Measurements from ENCODE around the gene LATS1. TPM values are rescaled to one million over a fixed set of nuclear protein-coding genes. Genes with fewer than 3 reads are reported as not detected.

Gene LATS1
- total RNA-seq, 1 experiment from 2014 or later: 25.1 TPM

- Mint-ChIP-seq H3K36me3 (ENCODE audit: insufficient read depth in 1 of 3, low read depth in 3 of 3) (peaks cover 17 to 36% (median 28%) of the 10 kb centered on the region in 3 experiments), H3K4me3 (no peak overlapping the region), H3K9me3 (peaks cover 4 to 7% of the 10 kb centered on the region in 2 experiments; a peak in 4 of 5 replicates), H3K27ac (no peak overlapping the region), H3K4me1 (no peaks in the 10 kb centered on the region), H3K27me3 (ENCODE audit: low read depth) (no peaks in the 10 kb centered on the region)
- Histone ChIP-seq H3K14ac (ENCODE audit: insufficient read depth, low read length) (no peak overlapping the region), H3K27ac (ENCODE audit: insufficient read length, low read depth, low read length) (no peak overlapping the region), H3K4me2 (ENCODE audit: insufficient read depth, insufficient read length, low read length) (no peak overlapping the region), H3K79me1 (ENCODE audit: insufficient read depth, low read depth, low read length, poor library complexity, severe bottlenecking) (no peaks in the 10 kb centered on the region), H3K18ac (ENCODE audit: insufficient read length, low read depth, low read length) (no peak overlapping the region), H2AFZ (ENCODE audit: low read length) (no peak overlapping the region), H2BK5ac (ENCODE audit: insufficient read length, low read length) (no peak overlapping the region), H2AK5ac (ENCODE audit: insufficient read length, low read length) (no peak overlapping the region), H3K56ac (ENCODE audit: insufficient read length, low read depth, low read length) (no peak overlapping the region), H3K23ac (ENCODE audit: insufficient read length, low read depth, low read length) (no peak overlapping the region), H3K27me3 (ENCODE audit: insufficient read depth, low read length) (no peaks in the 10 kb centered on the region), H3K9me3 (ENCODE audit: control insufficient read depth, low read depth, low read length) (no peaks in the 10 kb centered on the region), H2BK12ac (ENCODE audit: insufficient read length, low read depth, low read length) (no peak overlapping the region), H4K20me1 (ENCODE audit: control insufficient read depth, insufficient read depth, insufficient read length) (no peaks in the 10 kb centered on the region), H4K8ac (replicated peaks; ENCODE audit: insufficient read length, low read depth, low read length) (no peak overlapping the region), H2BK20ac (ENCODE audit: low read depth, low read length, poor library complexity, severe bottlenecking) (no peak overlapping the region), H3T11ph (ENCODE audit: low read length) (no peak overlapping the region), H4K5ac (ENCODE audit: insufficient read length, low read depth, low read length) (no peak overlapping the region), H2BK15ac (ENCODE audit: low read depth, low read length) (no peak overlapping the region), H2BK120ac (ENCODE audit: low read depth, low read length, poor library complexity, severe bottlenecking) (no peak overlapping the region), H3K23me2 (ENCODE audit: insufficient read length, low read depth, low read length, poor library complexity, severe bottlenecking) (no peaks in the 10 kb centered on the region), H3K79me2 (ENCODE audit: insufficient read depth, low read length) (peaks cover 2% of the 10 kb centered on the region; the same call in 1 of the 2 replicates), H4K91ac (ENCODE audit: insufficient read length, low read depth, low read length) (no peak overlapping the region), H3K4ac (ENCODE audit: low read depth, low read length) (no peak overlapping the region), H3K4me1 (ENCODE audit: insufficient read depth, low read length) (no peaks in the 10 kb centered on the region), H3K9ac (ENCODE audit: extremely low read depth, insufficient read length, low read length) (no peak overlapping the region)
- no peak for TF ChIP-seq CTCF (conservative IDR thresholded peaks at IDR 0.05)
- DNase-seq: no peak
- no CpG with 5 or more reads among the region's 3 CpGs for WGBS (ENCODE audit: extremely low coverage, insufficient read length, low lambda C conversion rate)
These were observed 48.4 kb upstream of the LATS1 start for GRCh38 chr6:149766156-149766769.
